Ascending aorta (tissue), 2 donors: ENCODE results near the gene ATP11A. TPM values are rescaled to one million over a fixed set of nuclear protein-coding genes. Genes with fewer than 3 reads are reported as not detected.

Experiments
- DNase-seq, 2 donors: peaks; one replicate each; pipeline ENCODE4 v3.0.0-alpha.2; 2019; ENCODE audit warnings: low spot score in 2 of 2
- H3K27ac ChIP-seq, 2 donors: fragments of 200-600 bp; sonication (generic); one replicate each; pipeline ENCODE4 v1.5.1; 2016 to 2017; ENCODE audit warnings: mild to moderate bottlenecking in 1 of 2
- H3K27me3 ChIP-seq: fragments of 200-600 bp; sonication (generic); one replicate; pipeline ENCODE4 v1.5.1; 2017
- H3K36me3 ChIP-seq, 2 donors: fragments of 200-600 bp; sonication (generic); one replicate each; pipeline ENCODE4 v1.5.1; 2016
- H3K4me1 ChIP-seq, 2 donors: fragments of 200-600 bp; sonication (generic); one replicate each; pipeline ENCODE4 v1.5.1; 2016 to 2017; ENCODE audit warnings: mild to moderate bottlenecking in 1 of 2
- H3K4me3 ChIP-seq, 2 donors: fragments of 200-600 bp; sonication (generic); one replicate each; pipeline ENCODE4 v1.5.1; 2016 to 2017; ENCODE audit warnings: mild to moderate bottlenecking in 1 of 2
- H3K9me3 ChIP-seq, 2 donors: fragments of 200-600 bp; sonication (generic); one replicate each; pipeline ENCODE4 v1.5.1; 2016
- intact Hi-C: fragments of 100-400 bp; cut with DNase I; formaldehyde crosslinking; loops from one replicate; pipeline ENCODE4 v1.15.1; 2023
- total RNA-seq: library from RNA; depleted of rRNA; stranded (reverse); fragments of >200 nt; gene quantifications from one replicate; pipeline ENCODE4 v1.1.0, GENCODE V29; 2016
- TF ChIP-seq, protein P1 (sequence below), 3 experiments: fragments of 200-600 bp in 2 of 3; fragments of 450-650 bp in 1 of 3; sonication (generic) in 2 of 3; IDR thresholded peaks; one replicate each; pipeline ENCODE4 v1.5.1; 2016 to 2019; ENCODE audit warnings: antibody characterized with exemption in 3 of 3, mild to moderate bottlenecking in 1 of 3, moderate library complexity in 1 of 3

ATP11A gene
- total RNA-seq, 1 donor from 2014 or later: 50.1 TPM

DNA sequence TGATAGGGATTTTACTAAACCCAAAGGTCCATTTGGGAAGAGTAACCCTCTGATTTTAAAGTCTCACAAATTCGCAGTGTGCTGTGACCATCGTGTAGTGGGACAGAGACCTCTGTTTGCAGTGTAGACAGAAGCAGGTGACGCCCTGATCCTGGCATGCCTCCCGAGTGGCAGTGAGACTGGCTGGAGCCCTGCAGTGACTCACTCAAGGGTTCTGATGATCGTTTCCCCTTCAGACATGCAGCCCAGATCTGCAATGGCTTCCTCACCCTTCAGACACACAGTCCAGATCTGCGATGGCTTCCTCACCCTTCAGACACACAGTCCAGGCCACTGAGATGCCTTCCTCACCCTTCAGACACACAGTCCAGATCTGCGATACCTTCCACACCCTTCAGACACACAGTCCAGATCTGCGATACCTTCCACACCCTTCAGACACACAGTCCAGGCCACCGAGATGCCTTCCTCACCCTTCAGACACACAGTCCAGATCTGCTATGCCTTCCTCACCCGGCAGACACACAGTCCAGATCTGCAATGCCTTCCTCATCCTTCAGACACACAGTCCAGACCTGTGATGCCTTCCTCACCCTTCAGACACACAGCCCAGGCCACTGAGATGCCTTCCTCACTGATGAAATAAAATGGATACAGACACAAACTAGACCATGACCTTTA lies 125.2 kb downstream of the ATP11A start:
- TF ChIP-seq, protein P1, sequence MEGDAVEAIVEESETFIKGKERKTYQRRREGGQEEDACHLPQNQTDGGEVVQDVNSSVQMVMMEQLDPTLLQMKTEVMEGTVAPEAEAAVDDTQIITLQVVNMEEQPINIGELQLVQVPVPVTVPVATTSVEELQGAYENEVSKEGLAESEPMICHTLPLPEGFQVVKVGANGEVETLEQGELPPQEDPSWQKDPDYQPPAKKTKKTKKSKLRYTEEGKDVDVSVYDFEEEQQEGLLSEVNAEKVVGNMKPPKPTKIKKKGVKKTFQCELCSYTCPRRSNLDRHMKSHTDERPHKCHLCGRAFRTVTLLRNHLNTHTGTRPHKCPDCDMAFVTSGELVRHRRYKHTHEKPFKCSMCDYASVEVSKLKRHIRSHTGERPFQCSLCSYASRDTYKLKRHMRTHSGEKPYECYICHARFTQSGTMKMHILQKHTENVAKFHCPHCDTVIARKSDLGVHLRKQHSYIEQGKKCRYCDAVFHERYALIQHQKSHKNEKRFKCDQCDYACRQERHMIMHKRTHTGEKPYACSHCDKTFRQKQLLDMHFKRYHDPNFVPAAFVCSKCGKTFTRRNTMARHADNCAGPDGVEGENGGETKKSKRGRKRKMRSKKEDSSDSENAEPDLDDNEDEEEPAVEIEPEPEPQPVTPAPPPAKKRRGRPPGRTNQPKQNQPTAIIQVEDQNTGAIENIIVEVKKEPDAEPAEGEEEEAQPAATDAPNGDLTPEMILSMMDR (IDR thresholded peaks at IDR 0.05): no peak
- intact Hi-C loops: no loop called here
- H3K27ac ChIP-seq: no peak overlapping the region

DNA sequence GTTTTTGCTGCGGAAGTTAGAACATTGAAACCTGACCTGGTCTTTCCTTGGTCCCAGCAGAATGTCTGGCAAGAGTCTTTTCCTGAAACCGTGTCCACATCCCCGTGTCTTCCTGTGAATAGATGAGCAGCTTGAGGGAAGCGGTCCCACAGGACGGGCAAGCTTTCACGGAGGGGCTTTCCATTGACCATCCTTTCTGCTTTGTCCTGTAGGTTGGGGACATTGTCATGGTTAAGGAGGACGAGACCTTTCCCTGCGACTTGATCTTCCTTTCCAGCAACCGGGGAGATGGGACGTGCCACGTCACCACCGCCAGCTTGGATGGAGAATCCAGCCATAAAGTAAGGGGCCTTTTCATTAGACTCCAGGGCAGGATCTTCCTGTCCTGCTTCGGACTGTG lies 126.0 kb downstream of the ATP11A start:
- intact Hi-C loops: no loop called here
- no peaks in the 10 kb centered on the region for H3K4me1 ChIP-seq
- H3K27ac ChIP-seq: no peak overlapping the region
- peaks cover 9 to 53% of the 10 kb centered on the region in 2 donors for H3K36me3 ChIP-seq
- TF ChIP-seq, protein P1 (IDR thresholded peaks at IDR 0.05): no peak
- H3K4me3 ChIP-seq: no peak overlapping the region
- no peaks in the 10 kb centered on the region for H3K9me3 ChIP-seq
- no peak for DNase-seq
- H3K27me3 ChIP-seq: no peaks in the 10 kb centered on the region

More for the DNA sequence above, 125.2 kb downstream of the ATP11A start:
- no peak overlapping the region for H3K4me3 ChIP-seq
- peaks cover 9 to 55% of the 10 kb centered on the region in 2 donors for H3K36me3 ChIP-seq
- no peaks in the 10 kb centered on the region for H3K27me3 ChIP-seq
- no peak for DNase-seq
- H3K9me3 ChIP-seq: no peaks in the 10 kb centered on the region
- H3K4me1 ChIP-seq: no peaks in the 10 kb centered on the region

DNA sequence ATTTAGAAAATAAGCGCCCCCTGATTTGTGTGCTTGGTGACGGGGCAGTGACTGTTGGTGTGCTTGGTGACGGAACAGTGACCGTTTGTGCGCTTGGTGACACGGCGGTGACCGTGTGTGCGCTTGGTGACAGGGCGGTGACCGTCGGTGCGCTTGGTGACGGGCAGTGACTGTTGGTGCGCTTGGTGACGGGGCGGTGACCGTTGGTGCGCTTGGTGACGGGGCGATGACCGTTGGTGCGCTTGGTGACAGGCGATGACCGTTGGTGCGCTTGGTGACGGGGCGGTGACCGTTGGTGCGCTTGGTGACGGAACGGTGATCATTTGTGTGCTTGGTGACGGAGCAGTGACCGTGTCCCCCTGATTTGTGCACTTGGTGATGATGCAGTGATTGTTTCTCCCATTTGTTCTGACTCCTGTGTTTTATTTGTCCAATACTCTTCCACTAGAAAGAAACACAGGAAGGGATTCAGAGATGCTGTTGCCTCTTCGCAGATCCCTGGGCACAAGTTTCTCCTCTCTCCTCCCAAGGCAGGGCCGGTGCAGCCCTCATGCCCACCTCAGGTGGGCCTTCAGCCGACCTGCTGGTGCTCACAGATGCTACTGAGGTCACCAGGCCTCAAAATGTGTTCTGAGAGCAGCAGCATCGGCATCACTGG lies 128.3 kb downstream of the ATP11A start:
- intact Hi-C loops: no loop called here
- TF ChIP-seq, protein P1 (IDR thresholded peaks at IDR 0.05): no peak
- DNase-seq: no peak

DNA sequence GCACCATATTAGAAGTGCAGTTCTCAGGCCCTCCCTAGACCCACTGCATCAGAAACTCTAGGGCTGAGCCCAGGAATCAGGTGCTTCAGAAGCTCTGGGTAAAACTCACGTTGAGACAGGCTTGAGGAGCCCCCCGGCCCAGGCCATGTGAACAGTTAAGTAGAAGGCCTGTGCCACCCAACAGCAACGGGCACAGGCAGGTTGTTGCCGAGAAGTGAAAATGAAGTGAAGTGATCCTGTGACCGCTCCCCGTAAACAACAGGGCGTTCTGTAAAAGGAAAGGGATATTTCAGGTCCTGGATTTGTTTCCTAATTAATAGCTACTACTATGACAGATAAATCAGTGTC lies 128.8 kb downstream of the ATP11A start:
- Histone ChIP-seq H3K27me3 (no peaks in the 10 kb centered on the region), H3K27ac (no peak overlapping the region)
- no peak for DNase-seq

More for the DNA sequence above, 128.3 kb downstream of the ATP11A start:
- H3K27me3 ChIP-seq: no peaks in the 10 kb centered on the region
- no peaks in the 10 kb centered on the region for H3K9me3 ChIP-seq
- H3K36me3 ChIP-seq: peaks cover 4 to 61% of the 10 kb centered on the region in 2 donors
- H3K4me1 ChIP-seq: no peaks in the 10 kb centered on the region
- no peak overlapping the region for H3K4me3 ChIP-seq
- no peak overlapping the region for H3K27ac ChIP-seq

DNA sequence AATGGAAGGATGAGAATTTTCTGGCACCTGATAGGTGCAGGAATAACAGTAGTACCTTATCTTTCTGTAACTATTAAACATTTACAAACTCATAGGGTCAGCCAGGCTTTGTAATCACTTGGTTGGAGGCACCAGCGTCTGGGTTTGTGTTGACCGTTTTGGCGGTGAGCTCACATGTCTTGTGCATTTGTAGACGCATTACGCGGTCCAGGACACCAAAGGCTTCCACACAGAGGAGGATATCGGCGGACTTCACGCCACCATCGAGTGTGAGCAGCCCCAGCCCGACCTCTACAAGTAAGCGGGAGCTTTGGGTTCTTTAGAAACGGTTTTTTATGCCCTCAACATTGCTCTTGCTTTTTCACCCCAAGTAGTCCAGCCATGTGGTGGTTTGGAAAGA lies 129.3 kb downstream of the ATP11A start:
- TF ChIP-seq, protein P1 (IDR thresholded peaks at IDR 0.05): no peak
- Histone ChIP-seq H3K4me1 (no peaks in the 10 kb centered on the region), H3K9me3 (no peaks in the 10 kb centered on the region), H3K27me3 (no peaks in the 10 kb centered on the region), H3K4me3 (no peak overlapping the region), H3K27ac (no peak overlapping the region), H3K36me3 (peaks cover 4 to 62% of the 10 kb centered on the region in 2 donors)
- DNase-seq: no peak
- intact Hi-C loops: no loop called here

More for the DNA sequence above, 128.8 kb downstream of the ATP11A start:
- no peaks in the 10 kb centered on the region for H3K9me3 ChIP-seq
- TF ChIP-seq, protein P1 (IDR thresholded peaks at IDR 0.05): no peak
- H3K36me3 ChIP-seq: peaks cover 4 to 57% of the 10 kb centered on the region in 2 donors
- no peak overlapping the region for H3K4me3 ChIP-seq
- intact Hi-C loops: no loop called here
- no peaks in the 10 kb centered on the region for H3K4me1 ChIP-seq
